GM23338 (cell line): ENCODE measurements around the gene SPATA18. TPM values are rescaled to one million over a fixed set of nuclear protein-coding genes. Genes with fewer than 3 reads are reported as not detected.

Experiments
- ATAC-seq: fragments of 200-7000 bp; cut with Tn5 transposase; 3 replicates; pipeline ENCODE4 v1.9.1; 2020
- DNase-seq: peaks from one replicate; pipeline ENCODE4 v3.0.0-alpha.2; 2015; ENCODE audit warnings: low spot score
- H2AFZ ChIP-seq: fragments of 200-600 bp; sonication (generic); 2 replicates; pipeline ENCODE4 v1.8.0; 2016; ENCODE audit warnings: antibody characterized with exemption, mild to moderate bottlenecking, moderate library complexity
- H3F3A ChIP-seq: fragments of 200-600 bp; sonication (generic); replicated peaks from 2 replicates; pipeline ENCODE4 v1.8.0; 2017; ENCODE audit warnings: antibody characterized with exemption, mixed run types, low read depth
- H3K27ac ChIP-seq: fragments of 200-600 bp; sonication (generic); 2 replicates; pipeline ENCODE4 v1.6.1; 2016; ENCODE audit warnings: low read depth
- H3K27me3 ChIP-seq: fragments of 200-600 bp; sonication (generic); 2 replicates; pipeline ENCODE4 v1.8.0; 2016; ENCODE audit warnings: mild to moderate bottlenecking, mixed run types, moderate library complexity; ENCODE audit not compliant: insufficient read depth
- H3K36me3 ChIP-seq: fragments of 200-600 bp; sonication (generic); 2 replicates; pipeline ENCODE4 v1.8.0; 2016; ENCODE audit warnings: mild to moderate bottlenecking; ENCODE audit not compliant: insufficient read depth
- H3K4me1 ChIP-seq: fragments of 200-600 bp; sonication (generic); 2 replicates; pipeline ENCODE4 v1.8.0; 2016; ENCODE audit warnings: mild to moderate bottlenecking, moderate library complexity; ENCODE audit not compliant: insufficient read depth
- H3K4me2 ChIP-seq: fragments of 200-600 bp; sonication (generic); 2 replicates; pipeline ENCODE4 v1.7.1; 2017; ENCODE audit warnings: mixed run types
- H3K4me3 ChIP-seq: fragments of 200-600 bp; sonication (generic); 2 replicates; pipeline ENCODE4 v1.6.1; 2016; ENCODE audit warnings: mixed run types
- H3K79me2 ChIP-seq: fragments of 200-600 bp; sonication (generic); replicated peaks from 2 replicates; pipeline ENCODE4 v1.8.0; 2017; ENCODE audit warnings: mild to moderate bottlenecking; ENCODE audit not compliant: insufficient read depth
- H3K9me2 ChIP-seq: fragments of 200-600 bp; sonication (generic); 2 replicates; pipeline ENCODE4 v1.8.0; 2017; ENCODE audit not compliant: insufficient read depth
- H4K20me1 ChIP-seq: fragments of 200-600 bp; sonication (generic); replicated peaks from 2 replicates; pipeline ENCODE4 v1.8.0; 2017; ENCODE audit warnings: mild to moderate bottlenecking; ENCODE audit not compliant: insufficient read depth
- H3K27ac Mint-ChIP-seq: 2 replicates; pipeline ENCODE4 v1.8.0; 2020; ENCODE audit warnings: inconsistent platforms, mild to moderate bottlenecking, moderate library complexity, mixed read lengths
- H3K27me3 Mint-ChIP-seq: 3 replicates; pipeline ENCODE4 v1.8.0; 2022; ENCODE audit warnings: low read depth, mild to moderate bottlenecking, moderate library complexity, mixed read lengths, inconsistent platforms; ENCODE audit not compliant: insufficient read depth, poor library complexity
- H3K36me3 Mint-ChIP-seq: 3 replicates; pipeline ENCODE4 v1.8.0; 2021; ENCODE audit warnings: low read depth, mild to moderate bottlenecking, inconsistent platforms, moderate library complexity, mixed read lengths
- H3K4me1 Mint-ChIP-seq: 3 replicates; pipeline ENCODE4 v1.8.0; 2020; ENCODE audit warnings: mild to moderate bottlenecking, inconsistent platforms, mixed read lengths
- H3K4me3 Mint-ChIP-seq: 3 replicates; pipeline ENCODE4 v1.8.0; 2021; ENCODE audit warnings: moderate library complexity, mild to moderate bottlenecking, inconsistent platforms, mixed read lengths
- H3K9me3 Mint-ChIP-seq: 3 replicates; pipeline ENCODE4 v1.8.0; 2020; ENCODE audit warnings: moderate library complexity, mild to moderate bottlenecking, inconsistent platforms, mixed read lengths
- CTCF ChIP-seq, 2 experiments: fragments of 200-600 bp in 1 of 2; sonication (generic) in 1 of 2; conservative IDR thresholded peaks; 2 replicates each; pipeline versions ENCODE4 v1.5.1 to v1.6.1; 2016 to 2017; ENCODE audit warnings: antibody characterized with exemption in 2 of 2, low read depth in 2 of 2, mild to moderate bottlenecking in 2 of 2, moderate library complexity in 1 of 2
- EZH2 ChIP-seq: fragments of 200-600 bp; sonication (generic); IDR thresholded peaks from one replicate; pipeline ENCODE4 v1.8.0; 2017; ENCODE audit warnings: antibody characterized with exemption, mild to moderate bottlenecking, low read depth; ENCODE audit not compliant: unreplicated experiment
- EZH2phosphoT487 ChIP-seq: fragments of 200-600 bp; sonication (generic); IDR thresholded peaks from one replicate; pipeline ENCODE4 v1.8.1; 2018; ENCODE audit warnings: antibody characterized with exemption; ENCODE audit not compliant: unreplicated experiment
- REST ChIP-seq: IDR thresholded peaks from one replicate; pipeline ENCODE4 v1.6.1; 2018; ENCODE audit warnings: antibody characterized with exemption; ENCODE audit not compliant: unreplicated experiment
- STAT1 ChIP-seq: IDR thresholded peaks from one replicate; pipeline ENCODE4 v1.6.1; 2016; ENCODE audit warnings: antibody characterized with exemption; ENCODE audit not compliant: unreplicated experiment
- polyA plus RNA-seq: library from polyadenylated mRNA; unstranded; fragments of >200 nt; fragmentation: Nextera tagmentation; extraction: Ambion mirVana; gene quantifications from 2 replicates; pipeline ENCODE4 v1.2.1, GENCODE V29; 2016
- total RNA-seq: library from RNA; depleted of rRNA; stranded (reverse); fragments of >200 nt; shearing (Covaris generic); gene quantifications from 2 replicates; pipeline ENCODE4 v1.2.3, GENCODE V29; 2014
- TF ChIP-seq, protein P1 (sequence below): IDR thresholded peaks from 2 replicates; pipeline ENCODE4 v1.6.1; 2016; ENCODE audit warnings: antibody characterized with exemption

The SPATA18 gene
- total and polyA plus RNA-seq, 2 experiments from 2014 or later, result 1.5 to 2.5 TPM

DNA sequence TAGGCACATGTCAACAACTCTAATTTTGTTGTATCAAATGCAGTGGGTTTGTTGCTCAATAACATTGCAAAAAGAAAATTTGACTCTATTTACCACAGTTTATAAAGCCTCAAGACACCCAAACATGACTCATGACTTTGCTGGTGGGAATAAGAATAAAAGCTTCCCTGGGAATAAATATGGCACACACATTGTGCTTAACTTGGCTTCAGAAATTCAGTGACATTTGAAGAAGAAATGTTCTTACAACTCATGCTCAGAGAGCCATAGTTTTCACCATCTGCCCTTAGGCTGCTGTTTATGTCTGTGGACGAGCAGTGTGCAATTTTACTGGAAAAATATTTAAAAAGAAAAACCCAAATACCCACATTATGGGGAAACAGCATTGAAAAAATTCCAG, 60.9 kb downstream of the SPATA18 start:
- H3K36me3 Mint-ChIP-seq, result no peaks in the 10 kb centered on the region

More for the DNA sequence above, 60.9 kb downstream of the SPATA18 start:
- Histone ChIP-seq H3K79me2 (no peaks in the 10 kb centered on the region), H3K4me1 (no peaks in the 10 kb centered on the region), H4K20me1 (no peaks in the 10 kb centered on the region), H3F3A (no peaks in the 10 kb centered on the region), H3K36me3 (no peaks in the 10 kb centered on the region), H3K4me3 (no peak overlapping the region), H2AFZ (no peak overlapping the region), H3K27me3 (no peaks in the 10 kb centered on the region), H3K4me2 (no peak overlapping the region), H3K27ac (no peak overlapping the region), H3K9me2 (0 out of 2 replicates have a peak, but pooled peaks cover 5% of the 10 kb centered on the region)
- no peak for ATAC-seq
- DNase-seq, result no peak
- no peak overlapping the region for H3K4me3 Mint-ChIP-seq
- no peak overlapping the region for H3K27ac Mint-ChIP-seq
- peaks cover under 1% of the 10 kb centered on the region; the same call in 1 of the 3 replicates for H3K4me1 Mint-ChIP-seq
- TF ChIP-seq CTCF (conservative IDR thresholded peaks at IDR 0.05; ENCODE audit: low read depth in 2 of 2) (no peak), REST (no peak), EZH2phosphoT487 (no peak), EZH2 (no peak), STAT1 (no peak)
- TF ChIP-seq, protein P1, sequence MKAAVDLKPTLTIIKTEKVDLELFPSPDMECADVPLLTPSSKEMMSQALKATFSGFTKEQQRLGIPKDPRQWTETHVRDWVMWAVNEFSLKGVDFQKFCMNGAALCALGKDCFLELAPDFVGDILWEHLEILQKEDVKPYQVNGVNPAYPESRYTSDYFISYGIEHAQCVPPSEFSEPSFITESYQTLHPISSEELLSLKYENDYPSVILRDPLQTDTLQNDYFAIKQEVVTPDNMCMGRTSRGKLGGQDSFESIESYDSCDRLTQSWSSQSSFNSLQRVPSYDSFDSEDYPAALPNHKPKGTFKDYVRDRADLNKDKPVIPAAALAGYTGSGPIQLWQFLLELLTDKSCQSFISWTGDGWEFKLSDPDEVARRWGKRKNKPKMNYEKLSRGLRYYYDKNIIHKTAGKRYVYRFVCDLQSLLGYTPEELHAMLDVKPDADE, result no peak
- H3K9me3 Mint-ChIP-seq, result no peaks in the 10 kb centered on the region
- H3K27me3 Mint-ChIP-seq, result no peaks in the 10 kb centered on the region
